ENCODE measurements around the gene WDR7.

Gene WDR7

DNA sequence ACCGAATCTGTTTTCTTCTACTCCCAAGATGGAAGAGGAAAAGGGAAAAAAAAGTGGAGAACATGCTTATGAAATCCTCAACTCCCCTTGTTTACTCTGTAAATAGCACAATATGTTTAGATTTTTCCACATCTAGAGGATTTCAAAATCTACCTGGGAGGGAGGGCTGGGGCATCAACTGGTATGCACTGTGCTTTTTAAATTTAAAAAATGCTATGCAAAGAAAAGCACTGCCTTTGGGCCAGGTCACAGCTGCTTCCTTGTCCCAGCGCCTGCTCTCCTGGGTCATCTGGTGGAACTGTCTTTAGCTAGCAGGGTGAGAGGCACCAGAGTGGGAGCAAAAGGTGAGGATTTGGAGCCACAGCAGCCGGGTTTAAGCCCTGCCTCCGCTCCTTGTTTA, 407.6 kb downstream of the WDR7 start:
- H3K4me1 ChIP-seq = no peaks in the 10 kb centered on the region
- H3K36me3 ChIP-seq (ENCODE audit: control insufficient read depth, insufficient read depth, low read length) = no peaks in the 10 kb centered on the region
- H3K27me3 ChIP-seq (ENCODE audit: control insufficient read depth, insufficient read depth, low read length) = no peaks in the 10 kb centered on the region
- no peak overlapping the region for H2AFZ ChIP-seq
- H3K4me3 ChIP-seq (ENCODE audit: low read depth, low read length) = no peak overlapping the region
- H3K27ac ChIP-seq = no peak overlapping the region
- TF ChIP-seq, protein P1, sequence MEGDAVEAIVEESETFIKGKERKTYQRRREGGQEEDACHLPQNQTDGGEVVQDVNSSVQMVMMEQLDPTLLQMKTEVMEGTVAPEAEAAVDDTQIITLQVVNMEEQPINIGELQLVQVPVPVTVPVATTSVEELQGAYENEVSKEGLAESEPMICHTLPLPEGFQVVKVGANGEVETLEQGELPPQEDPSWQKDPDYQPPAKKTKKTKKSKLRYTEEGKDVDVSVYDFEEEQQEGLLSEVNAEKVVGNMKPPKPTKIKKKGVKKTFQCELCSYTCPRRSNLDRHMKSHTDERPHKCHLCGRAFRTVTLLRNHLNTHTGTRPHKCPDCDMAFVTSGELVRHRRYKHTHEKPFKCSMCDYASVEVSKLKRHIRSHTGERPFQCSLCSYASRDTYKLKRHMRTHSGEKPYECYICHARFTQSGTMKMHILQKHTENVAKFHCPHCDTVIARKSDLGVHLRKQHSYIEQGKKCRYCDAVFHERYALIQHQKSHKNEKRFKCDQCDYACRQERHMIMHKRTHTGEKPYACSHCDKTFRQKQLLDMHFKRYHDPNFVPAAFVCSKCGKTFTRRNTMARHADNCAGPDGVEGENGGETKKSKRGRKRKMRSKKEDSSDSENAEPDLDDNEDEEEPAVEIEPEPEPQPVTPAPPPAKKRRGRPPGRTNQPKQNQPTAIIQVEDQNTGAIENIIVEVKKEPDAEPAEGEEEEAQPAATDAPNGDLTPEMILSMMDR (IDR thresholded peaks at IDR 0.05) = no peak
- no peaks in the 10 kb centered on the region for H3K79me2 ChIP-seq
- H3K9me3 ChIP-seq (ENCODE audit: control insufficient read depth, low read length) = no peaks in the 10 kb centered on the region
- H3K4me2 ChIP-seq (ENCODE audit: low read length) = no peak overlapping the region
- no peak overlapping the region for H3K9ac ChIP-seq

DNA sequence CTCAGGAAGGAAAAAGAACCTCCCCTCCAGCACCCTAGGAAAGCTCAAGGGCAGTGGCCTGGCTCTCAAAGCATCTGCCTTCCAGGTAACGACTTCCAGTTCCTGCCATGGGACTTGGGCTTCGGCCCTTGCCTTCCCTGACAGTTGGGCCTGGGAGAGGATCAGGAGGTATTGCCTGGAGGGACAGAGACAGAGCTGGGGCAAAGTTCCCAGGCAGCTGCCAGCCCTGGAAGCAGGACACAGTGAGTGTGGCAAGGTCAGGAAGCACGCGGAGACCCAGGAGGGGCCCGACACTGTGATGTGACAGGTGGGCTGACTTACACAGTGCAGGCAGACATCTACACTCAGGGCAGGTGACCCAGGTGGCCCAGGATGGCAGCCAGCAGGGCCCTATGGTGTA, 408.2 kb downstream of the WDR7 start:
- no peaks in the 10 kb centered on the region for H3K27me3 ChIP-seq (ENCODE audit: control insufficient read depth, insufficient read depth, low read length)
- TF ChIP-seq, protein P1 (IDR thresholded peaks at IDR 0.05) = no peak
- H3K4me2 ChIP-seq (ENCODE audit: low read length) = no peak overlapping the region
- no peak overlapping the region for H3K27ac ChIP-seq
- no peak overlapping the region for H2AFZ ChIP-seq
- no peak overlapping the region for H3K9ac ChIP-seq
- H3K36me3 ChIP-seq (ENCODE audit: control insufficient read depth, insufficient read depth, low read length) = no peaks in the 10 kb centered on the region
- no peak overlapping the region for H3K4me3 ChIP-seq (ENCODE audit: low read depth, low read length)
- no peaks in the 10 kb centered on the region for H3K79me2 ChIP-seq
- no peaks in the 10 kb centered on the region for H3K9me3 ChIP-seq (ENCODE audit: control insufficient read depth, low read length)
- no peaks in the 10 kb centered on the region for H3K4me1 ChIP-seq

DNA sequence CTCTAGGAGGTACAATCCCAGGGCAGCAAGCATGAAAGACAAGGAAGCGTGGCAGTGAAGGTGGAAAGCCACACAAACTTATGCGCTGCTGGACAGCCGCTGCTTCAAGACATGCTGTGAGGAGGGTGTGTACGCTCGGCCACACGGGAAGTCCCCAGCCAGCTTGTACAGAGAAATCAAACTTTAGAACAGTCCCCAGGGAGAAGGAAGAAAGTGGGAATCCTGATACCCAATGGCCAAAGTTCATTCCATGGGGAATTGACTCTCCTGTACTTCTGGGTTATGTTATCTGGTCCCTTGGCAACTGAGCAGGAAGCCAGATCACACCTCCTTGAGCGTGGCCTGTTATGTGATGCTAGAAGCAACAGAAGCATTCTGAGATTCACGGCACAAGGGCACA, 409.7 kb downstream of the WDR7 start:
- no peak overlapping the region for H3K4me2 ChIP-seq (ENCODE audit: low read length)
- no peaks in the 10 kb centered on the region for H3K9me3 ChIP-seq (ENCODE audit: control insufficient read depth, low read length)
- H3K27ac ChIP-seq = no peak overlapping the region
- no peaks in the 10 kb centered on the region for H3K27me3 ChIP-seq (ENCODE audit: control insufficient read depth, insufficient read depth, low read length)
- no peak overlapping the region for H2AFZ ChIP-seq
- TF ChIP-seq, protein P1 (IDR thresholded peaks at IDR 0.05) = no peak
- no peaks in the 10 kb centered on the region for H3K36me3 ChIP-seq (ENCODE audit: control insufficient read depth, insufficient read depth, low read length)
- no peak overlapping the region for H3K4me3 ChIP-seq (ENCODE audit: low read depth, low read length)
- H3K4me1 ChIP-seq = no peaks in the 10 kb centered on the region
- no peak overlapping the region for H3K9ac ChIP-seq
- no peaks in the 10 kb centered on the region for H3K79me2 ChIP-seq

DNA sequence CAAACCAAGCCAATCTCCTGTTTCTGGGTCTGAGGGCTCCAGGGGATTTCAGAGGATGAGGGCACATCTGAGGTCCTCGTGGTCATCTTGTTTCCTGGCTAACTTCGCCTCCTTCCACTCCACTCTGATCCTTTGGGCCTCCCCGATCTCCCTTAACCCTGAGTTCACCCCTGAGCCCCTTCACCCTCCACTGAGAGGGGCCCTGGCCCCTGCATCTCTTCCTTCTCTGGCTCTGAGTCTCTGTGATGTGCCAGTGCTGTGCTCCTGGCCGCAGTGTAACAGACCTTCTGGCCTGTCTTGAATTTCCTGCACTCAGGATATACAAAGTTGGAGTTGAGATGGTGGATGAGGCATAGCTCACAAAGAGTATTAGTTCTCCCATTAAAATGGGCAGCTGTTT, 411.0 kb downstream of the WDR7 start:
- H3K27ac ChIP-seq = no peak overlapping the region
- no peaks in the 10 kb centered on the region for H3K79me2 ChIP-seq
- TF ChIP-seq, protein P1 (IDR thresholded peaks at IDR 0.05) = no peak
- no peaks in the 10 kb centered on the region for H3K36me3 ChIP-seq (ENCODE audit: control insufficient read depth, insufficient read depth, low read length)
- no peaks in the 10 kb centered on the region for H3K27me3 ChIP-seq (ENCODE audit: control insufficient read depth, insufficient read depth, low read length)
- no peaks in the 10 kb centered on the region for H3K4me1 ChIP-seq
- H3K9ac ChIP-seq = no peak overlapping the region
- H3K9me3 ChIP-seq (ENCODE audit: control insufficient read depth, low read length) = no peaks in the 10 kb centered on the region
- H3K4me2 ChIP-seq (ENCODE audit: low read length) = no peak overlapping the region
- H3K4me3 ChIP-seq (ENCODE audit: low read depth, low read length) = no peak overlapping the region
- H2AFZ ChIP-seq = no peak overlapping the region

DNA sequence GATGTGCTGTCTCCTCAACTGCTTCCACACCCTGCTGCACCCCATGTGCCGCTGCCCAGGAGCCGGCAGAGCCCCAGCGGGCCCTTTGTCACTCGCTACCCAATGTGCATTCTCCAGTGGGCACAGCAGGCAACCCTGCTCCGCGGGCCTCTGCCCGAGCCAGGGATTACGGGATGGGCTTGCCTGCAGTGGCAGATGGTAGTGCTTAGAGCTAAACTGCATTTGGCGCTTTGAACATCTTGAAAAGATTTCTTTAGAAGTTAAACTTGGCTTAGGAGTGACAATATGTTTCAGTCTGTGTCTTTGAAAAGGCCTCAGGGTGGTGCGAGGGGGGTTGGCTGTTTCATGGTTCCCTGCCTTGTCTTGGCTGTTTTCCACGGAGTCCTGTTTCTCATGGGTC, 411.7 kb downstream of the WDR7 start:
- no peak overlapping the region for H3K4me2 ChIP-seq (ENCODE audit: low read length)
- no peak overlapping the region for H3K9ac ChIP-seq
- no peaks in the 10 kb centered on the region for H3K4me1 ChIP-seq
- no peak overlapping the region for H3K27ac ChIP-seq
- H3K79me2 ChIP-seq = no peaks in the 10 kb centered on the region
- H3K27me3 ChIP-seq (ENCODE audit: control insufficient read depth, insufficient read depth, low read length) = no peaks in the 10 kb centered on the region
- H2AFZ ChIP-seq = no peak overlapping the region
- no peaks in the 10 kb centered on the region for H3K9me3 ChIP-seq (ENCODE audit: control insufficient read depth, low read length)
- H3K4me3 ChIP-seq (ENCODE audit: low read depth, low read length) = no peak overlapping the region
- TF ChIP-seq, protein P1 (IDR thresholded peaks at IDR 0.05) = no peak
- no peaks in the 10 kb centered on the region for H3K36me3 ChIP-seq (ENCODE audit: control insufficient read depth, insufficient read depth, low read length)

Measured in parathyroid adenoma (tissue), 2 donors.